Caco-2 (cell line): ENCODE results near the gene JAG2. TPM values are rescaled to one million over a fixed set of nuclear protein-coding genes. Genes with fewer than 3 reads are reported as not detected.

Experiments
- BruUV-seq: library from RNA; stranded (reverse); fragments of 400-500 nt; replicated peaks from 2 replicates; lab custom pipeline; 2021; lab: Mats Ljungman, UMichigan
- CTCF ChIA-PET: fragments of 300-600 bp; sonication (Branson Sonifier 250); formaldehyde crosslinking; loops from one replicate; lab custom pipeline; 2022; ENCODE audit warnings: antibody characterized with exemption; lab: Charles Lee
- POLR2A ChIA-PET: fragments of 300-600 bp; sonication (Branson Sonifier 250); formaldehyde crosslinking; loops from one replicate; lab custom pipeline; 2022; ENCODE audit warnings: antibody characterized with exemption; lab: Charles Lee
- DNase-seq, 2 experiments: peaks; one replicate each; pipeline versions ENCODE4 v3.0.0 to v3.0.0-alpha.2; 2020 to 2022
- H3K27me3 ChIP-seq: replicated peaks from 2 replicates; pipeline ENCODE4 v1.6.0; 2011; ENCODE audit warnings: low read length; ENCODE audit not compliant: control insufficient read depth, insufficient read depth
- H3K36me3 ChIP-seq: 2 replicates; pipeline ENCODE4 v1.5.1; 2011; ENCODE audit warnings: low read length; ENCODE audit not compliant: control insufficient read depth, insufficient read depth
- H3K4me1 ChIP-seq: fragments of 250-450 bp; sonication (Bioruptor Pico); 2 replicates; pipeline ENCODE4 v1.5.1; 2020; ENCODE audit warnings: mild to moderate bottlenecking
- H3K4me3 ChIP-seq: 2 replicates; pipeline ENCODE4 v1.5.1; 2011; ENCODE audit warnings: low read depth, mild to moderate bottlenecking, control low read depth, low read length
- H3K9me3 ChIP-seq: fragments of 250-450 bp; sonication (Bioruptor Pico); 2 replicates; pipeline ENCODE4 v1.5.1; 2020; ENCODE audit warnings: mild to moderate bottlenecking, moderate library complexity
- H3K27ac Mint-ChIP-seq: one replicate; pipeline ENCODE4 v1.8.0; 2022; ENCODE audit warnings: mixed read lengths; ENCODE audit not compliant: unreplicated experiment
- H3K27me3 Mint-ChIP-seq: one replicate; pipeline ENCODE4 v1.8.0; 2022; ENCODE audit warnings: mixed read lengths; ENCODE audit not compliant: insufficient read depth, unreplicated experiment
- H3K36me3 Mint-ChIP-seq: one replicate; pipeline ENCODE4 v1.8.0; 2022; ENCODE audit warnings: mild to moderate bottlenecking, mixed read lengths; ENCODE audit not compliant: insufficient read depth, unreplicated experiment
- H3K4me1 Mint-ChIP-seq: one replicate; pipeline ENCODE4 v1.8.0; 2022; ENCODE audit warnings: low read depth, mixed read lengths; ENCODE audit not compliant: unreplicated experiment
- H3K4me3 Mint-ChIP-seq: one replicate; pipeline ENCODE4 v1.8.0; 2022; ENCODE audit warnings: mild to moderate bottlenecking, moderate library complexity, mixed read lengths; ENCODE audit not compliant: unreplicated experiment
- H3K9me3 Mint-ChIP-seq: one replicate; pipeline ENCODE4 v1.8.0; 2022; ENCODE audit warnings: mixed read lengths; ENCODE audit not compliant: unreplicated experiment
- intact Hi-C: fragments of 100-400 bp; cut with micrococcal nuclease; formaldehyde crosslinking; loops from one replicate; pipeline ENCODE4 v1.10.0; 2022; ENCODE audit not compliant: unreplicated experiment
- total RNA-seq: library from RNA; stranded (reverse); gene quantifications from 2 replicates; pipeline ENCODE4 v1.2.3, GENCODE V29; 2022
- TF ChIP-seq, protein P1 (sequence below), 2 experiments: fragments of 200-600 bp in 1 of 2; IDR thresholded peaks; 1 replicate in 1 of 2; 2 replicates in 1 of 2; pipeline versions ENCODE4 v1.5.1 to v1.8.0; 2011 to 2022; ENCODE audit warnings: antibody characterized with exemption in 1 of 2, control low read depth in 1 of 2, inconsistent platforms in 1 of 2, low read depth in 1 of 2, low read length in 1 of 2, mild to moderate bottlenecking in 1 of 2, moderate library complexity in 1 of 2; ENCODE audit not compliant: insufficient read depth in 1 of 2, severe bottlenecking in 1 of 2, unreplicated experiment in 1 of 2

JAG2 gene
- total RNA-seq, 1 experiment from 2014 or later: 43.0 TPM

DNA sequence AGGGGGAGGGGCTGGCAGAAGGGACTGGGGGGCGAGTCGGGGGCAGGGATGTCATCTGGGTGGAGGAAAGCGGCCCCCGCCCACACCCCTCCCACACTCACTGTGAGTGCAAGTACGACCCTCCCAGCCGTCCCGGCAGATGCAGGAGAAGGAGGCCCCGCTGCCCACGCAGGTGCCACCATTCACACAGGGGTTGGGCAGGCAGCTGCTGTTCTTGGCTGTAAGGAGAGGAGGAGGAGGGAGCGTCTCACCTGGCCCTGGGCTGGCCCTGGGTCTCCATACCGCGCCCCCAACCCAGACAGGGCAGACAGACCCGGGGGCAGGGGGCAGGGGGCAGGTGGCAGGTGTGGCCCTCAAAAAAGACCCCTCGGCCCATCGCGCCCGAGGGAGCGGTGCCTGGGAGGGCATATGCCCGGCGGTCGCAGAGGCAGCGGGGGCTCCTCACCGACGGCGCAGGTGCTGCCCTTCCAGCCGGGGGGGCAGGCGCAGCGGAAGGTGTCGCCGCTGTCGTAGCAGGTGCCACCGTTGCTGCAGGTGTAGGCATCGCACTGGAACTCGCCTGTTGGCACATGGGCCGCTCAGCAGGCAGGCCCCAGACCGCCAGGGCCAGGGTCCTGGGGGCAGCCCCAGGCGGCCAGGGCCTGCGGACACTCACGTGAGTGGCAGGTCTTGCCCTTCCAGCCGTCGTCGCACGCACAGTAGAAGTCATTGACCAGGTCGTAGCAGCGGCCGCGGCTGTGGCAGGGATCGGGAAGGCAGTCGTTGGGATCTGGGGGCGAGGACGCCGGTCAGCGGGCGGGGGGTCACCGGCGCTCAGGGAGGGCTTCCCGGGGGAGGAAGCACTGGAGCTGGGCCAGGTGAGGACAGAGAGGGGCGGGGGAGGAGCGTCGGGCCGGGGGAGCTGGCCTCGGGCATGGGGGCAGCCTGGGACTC lies 20.6 kb downstream of the JAG2 start:
- ChIA-PET POLR2A (no interaction called here), CTCF (interaction anchor here (0.5 kb wide), 1 partner anchor 251 kb away, joined by 4 read pairs; no protein-coding TSS in a partner anchor)
- TF ChIP-seq, protein P1, sequence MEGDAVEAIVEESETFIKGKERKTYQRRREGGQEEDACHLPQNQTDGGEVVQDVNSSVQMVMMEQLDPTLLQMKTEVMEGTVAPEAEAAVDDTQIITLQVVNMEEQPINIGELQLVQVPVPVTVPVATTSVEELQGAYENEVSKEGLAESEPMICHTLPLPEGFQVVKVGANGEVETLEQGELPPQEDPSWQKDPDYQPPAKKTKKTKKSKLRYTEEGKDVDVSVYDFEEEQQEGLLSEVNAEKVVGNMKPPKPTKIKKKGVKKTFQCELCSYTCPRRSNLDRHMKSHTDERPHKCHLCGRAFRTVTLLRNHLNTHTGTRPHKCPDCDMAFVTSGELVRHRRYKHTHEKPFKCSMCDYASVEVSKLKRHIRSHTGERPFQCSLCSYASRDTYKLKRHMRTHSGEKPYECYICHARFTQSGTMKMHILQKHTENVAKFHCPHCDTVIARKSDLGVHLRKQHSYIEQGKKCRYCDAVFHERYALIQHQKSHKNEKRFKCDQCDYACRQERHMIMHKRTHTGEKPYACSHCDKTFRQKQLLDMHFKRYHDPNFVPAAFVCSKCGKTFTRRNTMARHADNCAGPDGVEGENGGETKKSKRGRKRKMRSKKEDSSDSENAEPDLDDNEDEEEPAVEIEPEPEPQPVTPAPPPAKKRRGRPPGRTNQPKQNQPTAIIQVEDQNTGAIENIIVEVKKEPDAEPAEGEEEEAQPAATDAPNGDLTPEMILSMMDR (IDR thresholded peaks at IDR 0.05; ENCODE audit: insufficient read depth in 1 of 2, low read depth in 1 of 2, low read length in 1 of 2, severe bottlenecking in 1 of 2, unreplicated experiment in 1 of 2): no peak
- no peaks in the 10 kb centered on the region for H3K4me1 Mint-ChIP-seq
- Histone ChIP-seq H3K4me3 (no peak overlapping the region), H3K36me3 (no peaks in the 10 kb centered on the region), H3K4me1 (no peaks in the 10 kb centered on the region), H3K27me3 (no peaks in the 10 kb centered on the region), H3K9me3 (no peaks in the 10 kb centered on the region)
- H3K27ac Mint-ChIP-seq: no peak overlapping the region
- H3K4me3 Mint-ChIP-seq: no peak overlapping the region
- DNase-seq: no peak
- H3K27me3 Mint-ChIP-seq: no peaks in the 10 kb centered on the region
- H3K36me3 Mint-ChIP-seq: peaks cover 5% of the 10 kb centered on the region
- intact Hi-C loops: no loop called here
- no TSS peak for BruUV-seq
- no peaks in the 10 kb centered on the region for H3K9me3 Mint-ChIP-seq

DNA sequence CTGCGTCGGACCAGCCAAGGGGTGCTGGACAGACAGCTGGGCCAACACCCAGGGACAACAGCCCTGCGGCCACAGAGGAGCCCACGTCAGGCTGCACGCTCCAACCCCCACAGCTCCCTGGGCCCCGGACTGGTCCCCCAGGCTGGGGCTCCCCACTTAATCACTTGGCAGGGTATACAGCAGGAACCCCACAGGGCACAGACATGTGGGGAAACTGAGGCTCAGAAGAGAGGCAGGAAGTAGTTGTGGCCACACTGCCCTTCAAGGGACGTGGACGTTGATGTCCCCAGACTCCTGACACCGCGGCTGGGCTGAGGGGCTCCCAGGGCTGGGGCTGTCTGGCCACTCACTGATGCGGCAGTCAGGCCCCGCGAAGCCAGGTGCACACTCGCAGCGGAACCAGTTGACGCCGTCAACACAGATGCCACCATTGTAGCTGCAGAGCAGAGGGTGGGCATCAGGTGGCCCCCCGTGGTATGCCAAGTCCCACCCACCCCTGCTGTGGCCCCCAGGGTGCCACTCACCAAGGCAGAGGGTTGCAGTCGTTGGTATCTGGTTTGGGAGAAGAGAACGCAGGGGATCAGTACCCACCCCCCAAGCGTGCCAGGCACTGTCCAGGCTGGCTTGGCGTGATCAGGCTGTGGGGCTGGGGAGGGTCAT lies 21.5 kb downstream of the JAG2 start:
- Histone ChIP-seq H3K4me3 (no peak overlapping the region), H3K27me3 (no peaks in the 10 kb centered on the region), H3K36me3 (no peaks in the 10 kb centered on the region), H3K9me3 (no peaks in the 10 kb centered on the region), H3K4me1 (no peaks in the 10 kb centered on the region)
- H3K27me3 Mint-ChIP-seq: no peaks in the 10 kb centered on the region
- no peaks in the 10 kb centered on the region for H3K4me1 Mint-ChIP-seq
- no peak overlapping the region for H3K27ac Mint-ChIP-seq
- H3K4me3 Mint-ChIP-seq: no peak overlapping the region
- TF ChIP-seq, protein P1 (IDR thresholded peaks at IDR 0.05; ENCODE audit: insufficient read depth in 1 of 2, low read depth in 1 of 2, low read length in 1 of 2, severe bottlenecking in 1 of 2, unreplicated experiment in 1 of 2): no peak
- POLR2A ChIA-PET: no interaction called here
- CTCF ChIA-PET: no interaction called here
- intact Hi-C loops: no loop called here
- no TSS peak for BruUV-seq
- no peak for DNase-seq
- H3K36me3 Mint-ChIP-seq: peaks cover 5% of the 10 kb centered on the region
- H3K9me3 Mint-ChIP-seq: no peaks in the 10 kb centered on the region

DNA sequence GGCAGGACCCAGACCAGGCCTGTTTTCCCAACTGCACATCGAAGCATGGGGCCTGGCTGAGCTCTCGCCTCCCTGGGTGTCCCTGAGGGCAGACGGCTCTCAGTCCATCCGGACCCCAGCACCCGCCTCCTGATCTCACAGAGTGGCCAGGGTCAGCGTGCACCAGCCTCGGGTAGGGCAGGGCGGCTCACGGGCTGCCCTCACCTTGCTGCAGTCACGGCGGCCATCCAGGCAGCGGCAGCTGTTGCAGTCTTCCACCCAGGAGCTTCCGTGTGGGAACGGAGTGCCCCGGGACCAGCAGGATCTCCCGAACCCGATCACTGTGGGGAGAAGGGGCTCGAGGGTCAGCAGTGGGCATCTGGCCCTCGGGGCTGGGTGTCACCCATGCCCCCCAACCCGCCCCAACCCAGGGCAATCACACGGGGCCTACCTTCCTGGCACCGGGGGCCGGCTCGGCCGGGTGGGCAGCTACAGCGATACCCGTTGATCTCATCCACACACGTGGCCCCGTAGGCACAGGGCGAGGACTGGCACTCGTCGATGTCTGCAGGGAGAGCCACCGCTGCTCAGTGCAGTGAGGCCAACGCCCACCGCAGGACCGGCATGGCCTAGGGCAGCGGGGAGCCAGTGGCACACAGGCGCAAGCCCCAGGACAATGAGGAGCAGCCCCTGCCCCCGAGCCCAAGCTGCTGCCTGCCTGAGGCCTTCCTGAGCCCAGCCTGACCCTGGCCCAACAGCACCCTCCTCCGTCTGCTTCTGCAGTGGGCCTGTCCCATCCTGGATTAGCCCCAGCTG lies 22.2 kb downstream of the JAG2 start:
- no peaks in the 10 kb centered on the region for H3K4me1 Mint-ChIP-seq
- BruUV-seq: no TSS peak
- H3K36me3 Mint-ChIP-seq: peaks cover 9% of the 10 kb centered on the region
- no peaks in the 10 kb centered on the region for H3K9me3 Mint-ChIP-seq
- ChIA-PET CTCF (no interaction called here), POLR2A (no interaction called here)
- intact Hi-C loops: no loop called here
- Histone ChIP-seq H3K4me1 (no peaks in the 10 kb centered on the region), H3K9me3 (no peaks in the 10 kb centered on the region), H3K4me3 (no peak overlapping the region), H3K27me3 (no peaks in the 10 kb centered on the region), H3K36me3 (no peaks in the 10 kb centered on the region)
- DNase-seq: no peak
- no peak overlapping the region for H3K27ac Mint-ChIP-seq
- H3K27me3 Mint-ChIP-seq: no peaks in the 10 kb centered on the region
- TF ChIP-seq, protein P1 (IDR thresholded peaks at IDR 0.05; ENCODE audit: insufficient read depth in 1 of 2, low read depth in 1 of 2, low read length in 1 of 2, severe bottlenecking in 1 of 2, unreplicated experiment in 1 of 2): no peak
- H3K4me3 Mint-ChIP-seq: no peak overlapping the region
